Type B pancreatic cell (in vitro differentiated cells): ENCODE results near the gene SMARCA1. TPM values are rescaled to one million over a fixed set of nuclear protein-coding genes. Genes with fewer than 3 reads are reported as not detected.

Experiments used
- DNase-seq: peaks from one replicate; pipeline ENCODE4 v3.0.0; 2021; ENCODE audit warnings: mixed read lengths; ENCODE audit not compliant: unreplicated experiment; ENCODE audit errors: extremely low spot score
- H3K27ac Mint-ChIP-seq: 2 replicates; pipeline ENCODE4 v1.8.0; 2021; ENCODE audit warnings: mild to moderate bottlenecking, mixed read lengths
- H3K27me3 Mint-ChIP-seq: 2 replicates; pipeline ENCODE4 v1.8.0; 2021; ENCODE audit warnings: mixed read lengths
- H3K36me3 Mint-ChIP-seq: 2 replicates; pipeline ENCODE4 v1.8.0; 2021; ENCODE audit warnings: mixed read lengths
- H3K4me1 Mint-ChIP-seq: one replicate; pipeline ENCODE4 v1.8.0; 2021; ENCODE audit warnings: mixed read lengths; ENCODE audit not compliant: unreplicated experiment
- H3K4me3 Mint-ChIP-seq: 2 replicates; pipeline ENCODE4 v1.8.0; 2021; ENCODE audit warnings: mild to moderate bottlenecking, mixed read lengths
- H3K9me3 Mint-ChIP-seq: 2 replicates; pipeline ENCODE4 v1.8.0; 2021; ENCODE audit warnings: mixed read lengths
- CTCF ChIP-seq: fragments of 200-600 bp; sonication (generic); conservative IDR thresholded peaks from 2 replicates; pipeline ENCODE4 v1.5.0; 2021; ENCODE audit warnings: antibody characterized with exemption, mild to moderate bottlenecking
- total RNA-seq: library from RNA; stranded (reverse); gene quantifications from 2 replicates; pipeline ENCODE4 v1.2.1, GENCODE V29; 2021; ENCODE audit warnings: low replicate concordance

The SMARCA1 gene
- total RNA-seq, 1 donor from 2014 or later: 106 TPM

- Mint-ChIP-seq H3K27ac (no peak overlapping the region), H3K4me3 (no peak overlapping the region), H3K36me3 (peaks cover 43% of the 10 kb centered on the region), H3K27me3 (no peaks in the 10 kb centered on the region), H3K4me1 (no peaks in the 10 kb centered on the region), H3K9me3 (peaks cover 3% of the 10 kb centered on the region)
- DNase-seq: no peak
- no peak for TF ChIP-seq CTCF
Measured at GRCh38 chrX:129452523-129452922, 70.8 kb downstream of the SMARCA1 start.

- Mint-ChIP-seq H3K4me3 (no peak overlapping the region), H3K27me3 (no peaks in the 10 kb centered on the region), H3K9me3 (peaks cover 3% of the 10 kb centered on the region), H3K27ac (no peak overlapping the region), H3K36me3 (peaks cover 40% of the 10 kb centered on the region), H3K4me1 (no peaks in the 10 kb centered on the region)
- no peak for DNase-seq
- no peak for TF ChIP-seq CTCF
Measured at GRCh38 chrX:129450123-129450522, 73.2 kb downstream of the SMARCA1 start.

- DNase-seq: no peak
- Mint-ChIP-seq H3K36me3 (peaks cover 40% of the 10 kb centered on the region), H3K9me3 (no peaks in the 10 kb centered on the region), H3K27me3 (no peaks in the 10 kb centered on the region), H3K4me1 (no peaks in the 10 kb centered on the region), H3K27ac (no peak overlapping the region), H3K4me3 (no peak overlapping the region)
- TF ChIP-seq CTCF: peak; percentile 55
Measured at GRCh38 chrX:129449148-129449547, 74.1 kb downstream of the SMARCA1 start.

GRCh38 chrX:129445436-129445835, 77.9 kb downstream of the SMARCA1 start:
- no peak overlapping the region for H3K27ac Mint-ChIP-seq
- no peaks in the 10 kb centered on the region for H3K27me3 Mint-ChIP-seq
- H3K36me3 Mint-ChIP-seq: peaks cover 40% of the 10 kb centered on the region
- H3K4me3 Mint-ChIP-seq: no peak overlapping the region
- H3K4me1 Mint-ChIP-seq: no peaks in the 10 kb centered on the region
- no peaks in the 10 kb centered on the region for H3K9me3 Mint-ChIP-seq
- no peak for DNase-seq
- no peak for TF ChIP-seq CTCF

- TF ChIP-seq CTCF: no peak
- Mint-ChIP-seq H3K4me3 (no peak overlapping the region), H3K9me3 (no peaks in the 10 kb centered on the region), H3K27me3 (no peaks in the 10 kb centered on the region), H3K27ac (no peak overlapping the region), H3K36me3 (peaks cover 18% of the 10 kb centered on the region), H3K4me1 (no peaks in the 10 kb centered on the region)
- DNase-seq: no peak
Measured at GRCh38 chrX:129433945-129434344, 89.3 kb downstream of the SMARCA1 start.

- Mint-ChIP-seq H3K9me3 (no peaks in the 10 kb centered on the region), H3K27me3 (no peaks in the 10 kb centered on the region), H3K4me3 (no peak overlapping the region), H3K36me3 (peaks cover 22% of the 10 kb centered on the region), H3K4me1 (no peaks in the 10 kb centered on the region), H3K27ac (no peak overlapping the region)
- TF ChIP-seq CTCF: no peak
- DNase-seq: no peak
Measured at GRCh38 chrX:129433461-129433860, 89.8 kb downstream of the SMARCA1 start.
